ENCODE results near the gene TMTC3.

DNA sequence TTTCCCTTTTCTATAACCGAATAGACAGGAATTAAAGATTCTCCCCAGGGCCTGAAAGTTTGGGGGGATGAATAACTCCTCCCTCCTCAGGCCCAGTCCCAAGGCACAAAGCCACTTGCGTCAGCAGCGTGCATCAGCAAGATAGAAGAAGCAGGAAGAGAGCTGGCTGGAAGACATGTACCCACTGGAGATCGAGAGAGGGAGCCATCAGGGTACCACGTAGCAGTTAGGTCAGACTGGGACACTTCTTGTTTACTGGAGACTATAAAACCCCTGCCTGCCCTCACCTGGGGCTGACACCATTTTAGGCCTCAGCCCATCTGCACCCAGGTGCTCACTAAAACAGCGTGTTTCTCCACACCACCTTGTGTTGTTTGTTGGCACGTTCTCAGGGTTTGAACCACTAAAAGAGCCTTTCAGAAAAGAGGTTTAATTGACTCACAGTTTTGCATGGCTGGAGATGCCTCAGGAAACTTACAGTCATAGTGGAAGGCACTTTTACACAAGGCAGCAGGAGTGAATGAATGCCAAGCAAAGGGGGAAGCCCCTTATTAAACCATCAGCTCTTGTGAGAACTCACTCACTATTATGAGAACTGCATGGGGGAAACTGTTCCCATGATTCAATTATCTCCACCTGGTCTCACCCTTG lies 93.2 kb downstream of the TMTC3 start:
- TF ChIP-seq, protein P1, sequence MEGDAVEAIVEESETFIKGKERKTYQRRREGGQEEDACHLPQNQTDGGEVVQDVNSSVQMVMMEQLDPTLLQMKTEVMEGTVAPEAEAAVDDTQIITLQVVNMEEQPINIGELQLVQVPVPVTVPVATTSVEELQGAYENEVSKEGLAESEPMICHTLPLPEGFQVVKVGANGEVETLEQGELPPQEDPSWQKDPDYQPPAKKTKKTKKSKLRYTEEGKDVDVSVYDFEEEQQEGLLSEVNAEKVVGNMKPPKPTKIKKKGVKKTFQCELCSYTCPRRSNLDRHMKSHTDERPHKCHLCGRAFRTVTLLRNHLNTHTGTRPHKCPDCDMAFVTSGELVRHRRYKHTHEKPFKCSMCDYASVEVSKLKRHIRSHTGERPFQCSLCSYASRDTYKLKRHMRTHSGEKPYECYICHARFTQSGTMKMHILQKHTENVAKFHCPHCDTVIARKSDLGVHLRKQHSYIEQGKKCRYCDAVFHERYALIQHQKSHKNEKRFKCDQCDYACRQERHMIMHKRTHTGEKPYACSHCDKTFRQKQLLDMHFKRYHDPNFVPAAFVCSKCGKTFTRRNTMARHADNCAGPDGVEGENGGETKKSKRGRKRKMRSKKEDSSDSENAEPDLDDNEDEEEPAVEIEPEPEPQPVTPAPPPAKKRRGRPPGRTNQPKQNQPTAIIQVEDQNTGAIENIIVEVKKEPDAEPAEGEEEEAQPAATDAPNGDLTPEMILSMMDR (IDR thresholded peaks at IDR 0.05), result no peak
- TF ChIP-seq POLR2A (IDR thresholded peaks at IDR 0.05), result no peak
